Stimulated activated naive CD4-positive, alpha-beta T cell (primary cell): ENCODE measurements around the gene OGDHL.
"Not testable (repeated sequence)": the region's sequence is repeated elsewhere in the genome, so short reads cannot be mapped to it uniquely, and the experiment has no call there.

Source experiments
- DNase-seq, 6 experiments: peaks; one replicate each; lab custom pipeline; 2025; lab: John Stamatoyannopoulos, UW

OGDHL gene

GRCh38 chr10:49761789-49762565 is at the start of gene OGDHL:
TSS of gene OGDHL (minus strand) at chr10:49762323. CDS start at chr10:49758592, 3,731 bp downstream.
- peak in 1 of 6 experiments; percentile 13 for DNase-seq

GRCh38 chr10:49803988-49804387 is 41.9 kb upstream of the OGDHL start:
- DNase-seq: no peak

- DNase-seq: no peak
Observed at GRCh38 chr10:49798275-49798674, 36.2 kb upstream of the OGDHL start.

GRCh38 chr10:49791100-49791499 is 29.0 kb upstream of the OGDHL start:
- no peak for DNase-seq

DNA sequence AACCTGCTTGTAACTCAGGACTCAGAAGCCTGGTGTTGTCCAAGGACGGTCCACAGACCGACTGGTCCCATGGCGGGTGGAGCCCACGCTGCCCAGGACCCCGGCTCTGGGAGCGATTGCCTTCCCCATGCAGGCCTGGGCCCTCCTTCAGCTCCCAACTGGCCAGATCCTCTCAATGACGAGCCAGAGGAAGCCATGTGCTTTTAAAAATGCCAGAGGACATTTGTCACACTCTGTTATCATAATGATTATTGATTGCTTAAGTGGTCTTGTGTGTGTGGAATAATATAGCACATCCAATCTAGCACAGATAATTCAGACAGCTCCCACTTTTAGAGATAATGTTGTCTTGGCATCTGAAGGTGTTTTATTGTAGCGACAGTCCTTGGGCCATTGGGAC is 22.6 kb upstream of the OGDHL start:
- DNase-seq: no peak

GRCh38 chr10:49783645-49784044 is 21.5 kb upstream of the OGDHL start:
- DNase-seq: no peak

DNA sequence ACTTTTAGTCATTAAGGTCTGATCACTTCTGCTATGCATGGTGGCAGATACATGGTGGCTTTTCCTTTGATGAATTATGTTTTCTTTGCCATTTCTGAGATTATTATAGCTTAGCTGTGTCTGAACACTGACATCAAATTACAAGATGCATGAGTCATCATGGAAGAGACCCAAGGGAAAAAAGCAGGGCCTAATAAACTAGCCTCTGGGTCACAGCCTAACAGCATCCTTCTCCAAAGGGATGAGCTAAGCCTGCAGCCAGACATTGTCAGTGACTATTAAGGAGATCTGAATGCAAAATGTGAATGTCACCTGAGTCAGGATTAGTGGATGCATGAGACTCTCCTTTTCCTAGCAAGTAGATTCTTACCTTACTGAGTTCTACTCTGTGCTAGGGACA is 19.1 kb upstream of the OGDHL start:
- DNase-seq: no peak

GRCh38 chr10:49778197-49778596 is 16.1 kb upstream of the OGDHL start:
- DNase-seq: no peak

DNA sequence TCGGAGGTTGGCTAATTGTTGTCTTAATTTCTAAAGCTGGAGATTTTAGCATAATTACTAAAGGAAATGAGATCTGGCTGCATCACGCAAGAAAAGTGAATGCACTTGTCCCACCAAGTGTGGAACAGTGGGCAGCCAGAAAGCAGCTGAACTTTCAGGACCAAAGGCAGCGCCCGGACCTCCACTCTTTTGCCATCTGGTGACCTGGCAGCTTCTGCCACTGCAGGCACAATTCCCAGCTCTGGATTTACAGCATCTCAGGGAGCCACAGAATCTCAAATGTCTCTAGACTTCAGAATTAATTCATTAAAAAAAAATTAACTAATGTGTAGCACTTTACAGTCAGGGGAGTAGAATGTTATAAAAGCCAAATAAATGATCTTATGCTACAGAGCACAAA is 14.7 kb upstream of the OGDHL start:
- DNase-seq: no peak

GRCh38 chr10:49775014-49775413 is 12.9 kb upstream of the OGDHL start:
- no peak for DNase-seq

DNA sequence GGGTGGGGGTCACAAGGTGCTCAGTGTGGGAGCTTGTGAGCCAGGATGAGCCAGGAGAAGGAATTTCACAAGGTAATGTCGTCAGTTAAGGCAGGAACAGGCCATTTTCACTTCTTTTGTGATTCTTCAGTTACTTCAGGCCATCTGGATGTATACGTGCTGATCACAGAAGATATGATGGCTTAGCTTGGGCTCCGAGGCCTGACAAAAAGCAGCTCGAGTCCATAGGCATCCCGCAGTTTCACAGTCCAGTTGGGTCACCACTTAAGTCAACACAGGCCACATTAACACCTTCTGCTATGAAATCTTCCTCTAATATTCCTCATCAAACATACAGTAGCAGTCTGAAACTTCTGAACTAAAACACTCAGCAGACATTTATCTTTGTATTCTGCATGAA is 10.8 kb upstream of the OGDHL start:
- DNase-seq: not testable (repeated sequence)

- DNase-seq: not testable (repeated sequence)
Observed at GRCh38 chr10:49771046-49771445, 8.9 kb upstream of the OGDHL start.

DNA sequence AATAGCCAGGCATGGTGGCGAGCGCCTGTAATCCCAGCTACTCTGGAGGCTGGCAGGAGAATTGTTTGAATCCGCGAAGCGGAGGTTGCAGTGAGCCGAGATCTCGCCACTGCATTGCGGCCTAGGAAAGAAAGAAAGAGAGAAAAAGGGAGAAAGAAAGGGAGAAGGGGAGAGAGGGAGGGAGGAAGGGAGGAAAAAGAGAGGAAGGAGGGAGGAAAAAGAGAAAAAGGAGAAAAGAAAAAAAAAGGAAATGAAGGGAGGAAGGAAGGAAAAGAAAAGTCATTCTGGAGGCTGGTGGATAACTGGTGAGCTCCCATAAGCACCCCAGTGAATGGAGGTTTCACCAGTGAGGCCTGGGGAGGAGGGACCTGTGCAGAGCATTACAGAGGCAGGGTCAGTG is 7.6 kb upstream of the OGDHL start:
- DNase-seq: no peak

GRCh38 chr10:49768731-49769130 is 6.6 kb upstream of the OGDHL start:
- DNase-seq: no peak

- no peak for DNase-seq
Observed at GRCh38 chr10:49768329-49768728, 6.2 kb upstream of the OGDHL start.

GRCh38 chr10:49767752-49768151 is 5.6 kb upstream of the OGDHL start:
- no peak for DNase-seq

GRCh38 chr10:49766484-49766883 is 4.4 kb upstream of the OGDHL start:
- no peak for DNase-seq

DNA sequence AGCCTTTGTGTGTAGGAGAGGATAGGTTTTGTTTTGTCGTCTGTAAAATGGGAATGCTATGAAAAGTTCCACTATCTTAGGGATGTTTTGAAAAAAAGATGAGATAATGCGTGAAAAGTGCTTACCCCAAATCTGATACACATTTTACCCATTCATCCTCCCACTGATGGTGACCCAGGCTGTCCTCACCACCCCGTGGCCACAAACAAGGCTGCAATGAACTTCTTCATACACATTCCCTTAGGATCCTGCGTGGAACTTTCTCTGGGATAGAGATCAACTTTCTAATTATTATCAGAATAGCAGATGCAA is 399 bp upstream of the OGDHL start:
- no peak for DNase-seq

GRCh38 chr10:49761201-49761788 is 828 bp downstream of the OGDHL start:
- DNase-seq: no peak

- no peak for DNase-seq
Observed at GRCh38 chr10:49760789-49761188, 1.3 kb downstream of the OGDHL start.

GRCh38 chr10:49759787-49760551 is 2.2 kb downstream of the OGDHL start:
- DNase-seq: no peak

- DNase-seq: no peak
Observed at GRCh38 chr10:49758249-49758930, 3.7 kb downstream of the OGDHL start.

- no peak for DNase-seq
Observed at GRCh38 chr10:49756641-49757040, 5.5 kb downstream of the OGDHL start.
